Mucosa of descending colon (tissue), 3 donors: Measurements from ENCODE around the gene FAM83C. TPM values are rescaled to one million over a fixed set of nuclear protein-coding genes. Genes with fewer than 3 reads are reported as not detected.

ENCODE experiments used
- ATAC-seq: fragments of 200-7000 bp; cut with Tn5 transposase; one replicate; pipeline ENCODE4 v1.9.1; 2020; ENCODE audit warnings: mild to moderate bottlenecking, moderate library complexity
- DNase-seq, 3 donors: peaks; one replicate each; pipeline ENCODE4 v3.0.0-alpha.2; 2020
- H3K36me3 ChIP-seq: fragments of 200-600 bp; one replicate; pipeline ENCODE4 v1.8.0; 2021; ENCODE audit warnings: low read depth, mild to moderate bottlenecking
- H3K4me1 ChIP-seq: fragments of 200-600 bp; one replicate; pipeline ENCODE4 v1.8.0; 2021; ENCODE audit warnings: low read depth, mild to moderate bottlenecking
- H3K4me3 ChIP-seq: fragments of 200-600 bp; one replicate; pipeline ENCODE4 v1.8.0; 2021; ENCODE audit warnings: mild to moderate bottlenecking
- H3K9me3 ChIP-seq: fragments of 200-600 bp; one replicate; pipeline ENCODE4 v1.8.0; 2021; ENCODE audit warnings: mild to moderate bottlenecking
- intact Hi-C, 2 donors: fragments of 100-400 bp; cut with DNase I in 1 of 2; cut with micrococcal nuclease in 1 of 2; formaldehyde crosslinking; loops; one replicate each; pipeline versions ENCODE4 v1.11.0 to v1.11.1; 2022; cut with DNase I, micrococcal nuclease
- total RNA-seq, 3 donors: library from RNA; stranded (reverse); fragmentation: NEBNext Ultra II Directional in 2 of 3; extraction: Animal tissue kit (Norgen Biotek cat#: 25700) in 2 of 3; gene quantifications; one replicate each; pipeline versions ENCODE4 v1.2.1 to v1.2.4, GENCODE V29; 2021 to 2023
- TF ChIP-seq, protein P1 (sequence below): fragments of 200-600 bp; IDR thresholded peaks from one replicate; pipeline ENCODE4 v1.8.0; 2022; ENCODE audit warnings: antibody characterized with exemption, mild to moderate bottlenecking
- donor health status: DM: no; HTN: no; CAD: no; lungs with moderate emphysema.
- donor health status: DM: no; HTN: no; CAD: no.
- donor health status: DM: no; HTN: yes; CAD: no.

Gene FAM83C
- total RNA-seq, 3 donors from 2014 or later, result 0.13 to 0.41 TPM; not detected in 1

DNA sequence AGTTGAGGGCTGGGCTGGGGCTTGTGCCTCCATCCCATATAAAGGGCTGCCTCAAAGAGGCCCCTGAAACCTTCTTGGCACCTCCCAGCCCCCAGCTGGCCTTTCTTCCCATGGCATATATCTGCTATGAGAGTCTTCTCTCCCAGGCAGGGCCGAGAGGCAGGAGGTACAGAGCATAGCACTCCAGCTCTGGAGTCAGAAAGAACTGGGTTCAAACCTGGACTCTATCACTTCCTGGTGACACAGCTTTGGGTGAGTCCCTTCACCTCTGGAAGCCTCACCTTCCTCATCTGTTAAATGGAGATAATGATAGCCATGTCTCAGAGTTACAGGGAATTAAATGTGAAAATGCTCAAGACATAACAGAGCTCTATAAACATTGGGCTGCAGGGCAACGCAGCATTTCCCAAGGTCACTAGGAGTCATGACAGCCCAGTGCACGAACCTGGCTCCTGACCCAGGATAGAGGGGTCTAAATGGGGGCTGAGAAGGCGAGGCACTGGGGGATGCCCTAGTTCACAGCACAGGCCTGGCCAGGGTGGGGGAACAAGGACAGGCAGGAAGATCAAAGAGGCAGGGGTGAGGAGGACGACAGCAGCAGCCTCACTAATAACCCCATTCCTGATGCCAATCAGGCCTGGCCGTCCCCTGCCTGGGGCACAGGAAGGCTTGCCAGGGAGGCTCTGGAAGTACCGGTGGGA lies 1.9 kb downstream of the FAM83C start:
- H3K4me3 ChIP-seq, result no peak overlapping the region
- H3K4me1 ChIP-seq, result peaks cover 7% of the 10 kb centered on the region
- no peaks in the 10 kb centered on the region for H3K9me3 ChIP-seq
- peak; percentile 15 for ATAC-seq
- H3K36me3 ChIP-seq, result no peaks in the 10 kb centered on the region
- DNase-seq, result no peak
- TF ChIP-seq, protein P1, sequence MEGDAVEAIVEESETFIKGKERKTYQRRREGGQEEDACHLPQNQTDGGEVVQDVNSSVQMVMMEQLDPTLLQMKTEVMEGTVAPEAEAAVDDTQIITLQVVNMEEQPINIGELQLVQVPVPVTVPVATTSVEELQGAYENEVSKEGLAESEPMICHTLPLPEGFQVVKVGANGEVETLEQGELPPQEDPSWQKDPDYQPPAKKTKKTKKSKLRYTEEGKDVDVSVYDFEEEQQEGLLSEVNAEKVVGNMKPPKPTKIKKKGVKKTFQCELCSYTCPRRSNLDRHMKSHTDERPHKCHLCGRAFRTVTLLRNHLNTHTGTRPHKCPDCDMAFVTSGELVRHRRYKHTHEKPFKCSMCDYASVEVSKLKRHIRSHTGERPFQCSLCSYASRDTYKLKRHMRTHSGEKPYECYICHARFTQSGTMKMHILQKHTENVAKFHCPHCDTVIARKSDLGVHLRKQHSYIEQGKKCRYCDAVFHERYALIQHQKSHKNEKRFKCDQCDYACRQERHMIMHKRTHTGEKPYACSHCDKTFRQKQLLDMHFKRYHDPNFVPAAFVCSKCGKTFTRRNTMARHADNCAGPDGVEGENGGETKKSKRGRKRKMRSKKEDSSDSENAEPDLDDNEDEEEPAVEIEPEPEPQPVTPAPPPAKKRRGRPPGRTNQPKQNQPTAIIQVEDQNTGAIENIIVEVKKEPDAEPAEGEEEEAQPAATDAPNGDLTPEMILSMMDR, result no peak
- intact Hi-C loops, result no loop called here

DNA sequence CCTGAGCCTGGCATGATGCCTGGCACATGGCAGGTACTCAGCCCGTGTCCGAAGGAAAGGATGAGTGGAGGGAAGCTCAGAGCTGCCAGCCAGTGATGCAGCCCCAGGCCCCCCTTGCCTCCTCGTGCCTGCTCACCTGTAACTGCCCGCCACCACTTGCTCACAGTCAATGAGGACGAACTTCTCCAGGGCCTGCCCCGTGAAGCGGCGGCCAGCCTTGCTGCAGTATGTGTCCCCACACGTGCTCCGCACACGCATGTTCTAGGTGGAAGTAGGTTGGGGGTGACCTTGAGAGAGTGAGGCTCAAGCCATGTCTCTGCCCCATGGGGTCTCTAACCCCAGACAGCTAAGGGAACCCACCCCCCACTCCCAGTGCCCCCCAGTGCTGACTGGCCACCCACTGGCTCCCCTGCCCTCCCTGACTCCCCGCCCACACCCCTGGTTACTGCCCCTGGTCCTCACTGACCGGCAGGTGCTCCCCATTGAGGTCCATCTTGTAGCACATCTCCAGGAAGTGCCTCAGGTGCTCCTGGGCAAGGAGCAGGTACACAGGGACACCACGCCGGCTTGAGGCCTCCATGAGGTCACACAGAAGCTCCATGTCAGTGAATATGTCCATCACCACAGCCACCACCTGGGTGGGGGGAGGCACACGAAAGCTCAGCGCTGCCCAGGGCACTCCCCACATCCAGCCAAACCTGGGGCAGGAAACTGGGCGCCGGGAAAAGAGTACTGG lies 3.7 kb downstream of the FAM83C start:
- Histone ChIP-seq H3K9me3 (no peaks in the 10 kb centered on the region), H3K4me1 (peaks cover 17% of the 10 kb centered on the region), H3K36me3 (no peaks in the 10 kb centered on the region), H3K4me3 (no peak overlapping the region)
- DNase-seq, result peak in 2 of 3 donors; percentile 24 to 53
- intact Hi-C loops, result no loop called here
- TF ChIP-seq, protein P1, result no peak
- ATAC-seq, result no peak

DNA sequence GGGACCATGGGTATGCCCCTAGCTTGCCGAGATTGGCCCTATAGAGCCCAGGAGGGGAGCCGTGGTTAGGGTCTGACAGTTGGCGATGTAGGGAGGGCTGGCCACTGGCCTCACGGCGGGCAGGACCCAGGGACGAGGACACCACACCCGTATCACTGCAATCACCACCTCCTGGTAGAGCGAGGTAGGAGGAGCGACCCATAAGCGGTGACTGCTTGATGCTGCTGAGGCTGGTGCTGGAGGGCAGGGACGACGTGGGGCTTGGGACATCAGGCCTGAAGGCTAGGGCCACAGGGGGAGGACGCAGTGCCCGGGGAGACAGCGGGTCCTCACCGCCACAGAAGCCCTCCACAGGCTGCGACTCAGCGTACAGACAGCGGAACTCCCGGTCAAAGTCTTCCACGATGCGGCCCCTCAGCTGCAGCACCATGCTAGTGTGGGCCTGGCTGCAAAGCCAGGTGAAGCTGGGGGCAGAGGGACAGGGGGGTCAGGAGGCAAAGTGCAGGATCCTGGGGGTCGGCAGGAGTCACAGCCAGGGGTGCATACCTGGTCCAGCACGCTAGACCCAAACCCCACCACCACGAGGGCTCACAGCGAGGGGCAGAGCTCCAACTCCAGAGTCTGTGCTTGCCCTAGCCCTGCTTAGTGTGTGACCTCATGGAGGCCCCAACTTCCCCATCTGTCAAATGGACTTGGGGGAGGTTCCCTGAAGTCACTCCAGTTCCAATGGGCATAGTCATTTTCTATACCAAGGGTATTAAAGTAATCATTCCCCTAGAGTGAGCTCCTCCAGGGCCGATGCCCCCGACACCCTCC lies 4.5 kb downstream of the FAM83C start:
- Histone ChIP-seq H3K4me1 (peaks cover 24% of the 10 kb centered on the region), H3K9me3 (no peaks in the 10 kb centered on the region), H3K36me3 (no peaks in the 10 kb centered on the region), H3K4me3 (no peak overlapping the region)
- DNase-seq (peak in 1 of 3 donors; percentile 52), ATAC-seq (no peak)
- intact Hi-C loops, result no loop called here
- TF ChIP-seq, protein P1, result no peak

DNA sequence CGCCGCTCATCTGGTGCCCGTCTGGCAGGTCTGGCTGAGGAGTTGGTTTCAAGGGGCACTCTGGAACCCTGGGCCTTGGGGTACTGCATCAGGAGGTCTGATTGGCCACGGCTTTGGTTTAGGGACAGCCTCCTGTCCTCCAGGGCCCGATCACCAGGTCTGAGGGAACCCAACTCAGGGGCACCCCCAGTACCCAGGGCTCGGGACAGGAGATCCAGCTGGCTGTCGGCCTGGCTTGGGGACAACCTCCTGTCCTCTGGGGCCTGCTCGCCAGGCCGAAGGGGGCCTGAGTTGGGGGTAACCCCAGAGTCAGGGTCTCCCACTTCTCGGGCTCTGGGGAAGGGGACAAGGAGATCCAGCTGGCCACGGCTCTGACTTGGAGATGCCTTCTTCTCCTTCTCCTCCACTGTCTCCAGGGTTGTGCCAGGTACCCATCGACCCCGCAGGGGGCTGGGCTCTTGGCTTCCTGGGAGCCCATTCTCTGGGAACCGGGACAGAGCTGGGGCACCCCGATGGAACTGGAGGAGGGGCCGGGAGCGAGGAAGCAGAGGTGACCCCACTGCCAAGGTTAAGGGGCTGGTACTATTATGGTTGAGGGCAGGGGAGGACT lies 5.2 kb downstream of the FAM83C start:
- no peaks in the 10 kb centered on the region for H3K36me3 ChIP-seq
- H3K9me3 ChIP-seq, result no peaks in the 10 kb centered on the region
- DNase-seq, result no peak
- intact Hi-C loops, result no loop called here
- TF ChIP-seq, protein P1, result no peak
- no peak for ATAC-seq
- no peak overlapping the region for H3K4me3 ChIP-seq
- peaks cover 27% of the 10 kb centered on the region for H3K4me1 ChIP-seq

DNA sequence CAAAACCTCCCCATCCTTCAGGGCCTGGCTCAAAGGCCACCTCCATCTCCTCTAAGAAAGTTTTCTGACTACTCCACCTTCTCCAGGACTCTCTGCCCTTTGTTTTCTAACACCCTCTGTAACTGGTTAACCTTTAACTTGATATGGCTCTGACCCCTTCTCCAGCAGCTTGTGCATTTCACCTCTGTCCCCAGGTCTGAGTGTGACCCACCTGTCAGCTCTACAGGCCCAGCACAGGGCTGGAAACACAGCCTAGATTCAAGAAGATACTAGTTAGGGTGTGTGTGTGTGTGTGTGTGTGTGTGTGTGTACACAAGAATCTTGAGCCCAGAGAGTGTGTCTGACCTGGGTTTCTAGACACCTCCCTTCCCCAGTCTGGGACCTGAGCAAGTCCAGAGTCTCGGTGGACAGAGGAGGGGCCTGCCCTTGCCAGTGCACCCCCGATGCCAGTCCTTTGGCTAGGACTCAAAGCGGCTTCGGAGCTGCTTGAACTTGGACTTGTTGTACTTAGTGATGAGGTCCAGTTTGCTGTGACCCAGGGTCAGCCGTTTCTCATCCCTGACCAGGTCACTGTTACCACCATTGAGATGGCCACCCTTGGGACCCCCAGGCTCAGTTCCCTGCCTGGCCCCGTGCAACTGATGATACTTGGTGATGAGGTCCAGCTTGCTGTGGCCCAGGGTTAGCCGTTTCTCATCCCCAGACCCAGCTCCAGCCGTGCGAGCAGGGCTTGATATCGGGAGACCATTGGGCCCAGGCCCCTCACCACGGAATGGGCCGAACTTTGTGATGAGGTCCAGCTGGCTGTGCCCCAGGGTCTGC lies 5.9 kb downstream of the FAM83C start:
- intact Hi-C loops, result no loop called here
- TF ChIP-seq, protein P1, result no peak
- Histone ChIP-seq H3K9me3 (no peaks in the 10 kb centered on the region), H3K4me1 (peaks cover 27% of the 10 kb centered on the region), H3K36me3 (no peaks in the 10 kb centered on the region), H3K4me3 (no peak overlapping the region)
- ATAC-seq (peak; percentile 42), DNase-seq (peak in 2 of 3 donors; percentile 44 to 58)
